Endothelial cell of umbilical vein (primary cell): ENCODE data around the gene RGSL1. TPM values are rescaled to one million over a fixed set of nuclear protein-coding genes. Genes with fewer than 3 reads are reported as not detected.

Experiments
- BruUV-seq: library from RNA; stranded (reverse); fragments of 400-500 nt; replicated peaks from 2 replicates; lab custom pipeline; 2021; lab: Mats Ljungman, UMichigan
- CTCF ChIA-PET: fragments of 300-600, 350-600 bp; sonication (Branson Sonifier 250); formaldehyde crosslinking; loops from one replicate; lab custom pipeline; 2021; ENCODE audit warnings: antibody characterized with exemption, inconsistent platforms; lab: Charles Lee
- POLR2A ChIA-PET: fragments of 300-600, 350-600 bp; sonication (Branson Sonifier 250); formaldehyde crosslinking; loops from one replicate; lab custom pipeline; 2021; ENCODE audit warnings: antibody characterized with exemption, inconsistent platforms; lab: Charles Lee
- DNase-seq: peaks from one replicate; pipeline ENCODE4 v3.0.0-alpha.2; 2011; ENCODE audit warnings: low read depth, low spot score
- FAIRE-seq: peaks from 2 replicates; lab custom pipeline; 2011; peaks lifted over from hg19 to GRCh38; lab: Jason Lieb, UNC
- H2AFZ ChIP-seq: 2 replicates; pipeline ENCODE4 v1.6.0; 2012; ENCODE audit warnings: low read depth, low read length, control low read depth, inconsistent platforms
- H3K27ac ChIP-seq: 2 replicates; pipeline ENCODE4 v1.5.1; 2011; ENCODE audit warnings: low read depth, mild to moderate bottlenecking, control low read depth, low read length, moderate library complexity; ENCODE audit not compliant: insufficient read depth
- H3K27me3 ChIP-seq, 2 experiments: 2 replicates each; pipeline versions ENCODE4 v1.6.0 to v1.6.1; 2011; ENCODE audit warnings: low read length in 2 of 2, mixed read lengths in 1 of 2; ENCODE audit not compliant: control insufficient read depth in 2 of 2, insufficient read depth in 2 of 2
- H3K36me3 ChIP-seq, 2 experiments: 2 replicates in 1 of 2; 3 replicates in 1 of 2; pipeline ENCODE4 v1.5.1; 2011; ENCODE audit warnings: low read length in 2 of 2, mild to moderate bottlenecking in 1 of 2, moderate library complexity in 1 of 2; ENCODE audit not compliant: control insufficient read depth in 2 of 2, insufficient read depth in 2 of 2; ENCODE audit errors: extremely low read depth in 1 of 2
- H3K4me1 ChIP-seq: 3 replicates; pipeline ENCODE4 v1.5.1; 2011; ENCODE audit warnings: mild to moderate bottlenecking, low read length; ENCODE audit not compliant: control insufficient read depth, insufficient read depth; ENCODE audit errors: extremely low read depth
- H3K4me2 ChIP-seq: 2 replicates; pipeline ENCODE4 v1.6.1; 2011; ENCODE audit warnings: low read length, control low read depth, mixed read lengths; ENCODE audit not compliant: insufficient read depth
- H3K4me3 ChIP-seq, 3 experiments: fragments of 200-600 bp in 1 of 3; sonication (generic), shearing (Covaris generic) in 1 of 3; replicated peaks in 1 of 3; 2 replicates each; pipeline ENCODE4 v1.5.1; 2011 to 2016; ENCODE audit warnings: control low read depth in 3 of 3, low read length in 3 of 3, mild to moderate bottlenecking in 2 of 3, inconsistent platforms in 1 of 3, low read depth in 1 of 3, moderate library complexity in 1 of 3; ENCODE audit not compliant: insufficient read depth in 1 of 3
- H3K79me2 ChIP-seq: 2 replicates; pipeline ENCODE4 v1.6.0; 2012; ENCODE audit warnings: low read length, inconsistent platforms; ENCODE audit not compliant: control insufficient read depth, insufficient read depth
- H3K9ac ChIP-seq: replicated peaks from 2 replicates; pipeline ENCODE3; 2011; ENCODE audit warnings: low read length, control low read depth; ENCODE audit not compliant: insufficient read depth; ENCODE audit errors: extremely low read depth
- H3K9me1 ChIP-seq: replicated peaks from 3 replicates; pipeline ENCODE4 v1.6.0; 2011; ENCODE audit warnings: mild to moderate bottlenecking, low read length; ENCODE audit not compliant: control insufficient read depth, insufficient read depth; ENCODE audit errors: extremely low read depth
- H3K9me3 ChIP-seq: replicated peaks from 2 replicates; pipeline ENCODE4 v1.5.1; 2012; ENCODE audit warnings: low read length, inconsistent platforms; ENCODE audit not compliant: control insufficient read depth, insufficient read depth
- H4K20me1 ChIP-seq: replicated peaks from 2 replicates; pipeline ENCODE3; 2011; ENCODE audit warnings: mild to moderate bottlenecking, low read length; ENCODE audit not compliant: control insufficient read depth, insufficient read depth; ENCODE audit errors: extremely low read depth
- EZH2 ChIP-seq: IDR thresholded peaks from 2 replicates; pipeline ENCODE4 v1.6.1; 2012; ENCODE audit warnings: borderline replicate concordance, low read depth, mild to moderate bottlenecking, moderate library complexity, low read length, inconsistent platforms; ENCODE audit not compliant: severe bottlenecking
- FOS ChIP-seq: IDR thresholded peaks from 2 replicates; pipeline ENCODE4 v1.6.1; 2011; ENCODE audit warnings: mild to moderate bottlenecking, low read length, moderate library complexity, borderline replicate concordance; ENCODE audit not compliant: insufficient read depth
- GATA2 ChIP-seq: IDR thresholded peaks from 2 replicates; pipeline ENCODE4 v1.7.0; 2011; ENCODE audit warnings: low read depth, mild to moderate bottlenecking, moderate library complexity, mixed read lengths, low read length; ENCODE audit not compliant: insufficient read length, insufficient read depth
- JUN ChIP-seq: IDR thresholded peaks from 2 replicates; pipeline ENCODE4 v1.6.1; 2011; ENCODE audit warnings: borderline replicate concordance, low read depth; ENCODE audit not compliant: insufficient read length, insufficient read depth
- MYC ChIP-seq: IDR thresholded peaks from one replicate; pipeline ENCODE4 v1.6.1; 2011; ENCODE audit warnings: mild to moderate bottlenecking, low read depth, low read length
- POLR2A ChIP-seq: IDR thresholded peaks from 2 replicates; pipeline ENCODE4 v1.6.1; 2012; ENCODE audit warnings: low read depth, mild to moderate bottlenecking, control low read depth, low read length
- POLR2AphosphoS5 ChIP-seq: IDR thresholded peaks from 2 replicates; pipeline ENCODE4 v1.6.1; 2012; ENCODE audit warnings: low read depth, mild to moderate bottlenecking, control low read depth, low read length, moderate library complexity; ENCODE audit not compliant: insufficient read depth
- dilution Hi-C: fragments of 300-500 bp; cut with MboI; formaldehyde crosslinking; loops from one replicate; pipeline ENCODE4 v1.15.0; 2019; ENCODE audit warnings: low sequenced_read_pairs; ENCODE audit not compliant: extremely low pct_ligation_motif_present
- intact Hi-C: fragments of 100-400 bp; cut with micrococcal nuclease; formaldehyde crosslinking; loops from one replicate; pipeline ENCODE4 v1.10.0; 2022
- polyA plus RNA-seq, 4 experiments: library from polyadenylated mRNA; depleted of rRNA in 3 of 4; stranded (reverse) in 3 of 4; unstranded in 1 of 4; fragments of >200 nt; gene quantifications; 2 replicates each; pipeline versions ENCODE4 v1.2.1 to v1.2.3, GENCODE V29; 2011 to 2012; ENCODE audit warnings: missing spikeins in 1 of 4
- small RNA-seq: library from RNA; depleted of rRNA; stranded (forward); fragments of <200 nt; gene quantifications from one replicate; pipeline ENCODE3, GENCODE V24; 2012; ENCODE audit warnings: low replicate concordance, low read depth; ENCODE audit not compliant: insufficient read depth, insufficient read length
- total RNA-seq: library from RNA; stranded (reverse); gene quantifications from 2 replicates; pipeline ENCODE4 v1.2.3, GENCODE V29; 2021
- TF ChIP-seq, protein P1 (sequence below): IDR thresholded peaks from 2 replicates; pipeline ENCODE4 v1.6.1; 2011; ENCODE audit not compliant: insufficient read depth, insufficient read length
- TF ChIP-seq, protein P2 (sequence below), 2 donors: IDR thresholded peaks; 1 replicate in 1 of 2; 2 replicates in 1 of 2; pipeline ENCODE4 v1.5.1; 2011; ENCODE audit warnings: low read length in 2 of 2, mild to moderate bottlenecking in 2 of 2, moderate library complexity in 2 of 2, control low read depth in 1 of 2, inconsistent platforms in 1 of 2, low read depth in 1 of 2; ENCODE audit not compliant: insufficient read depth in 1 of 2; ENCODE audit errors: extremely low read depth in 1 of 2

RGSL1 gene
- total and polyA plus RNA-seq, 2 donors (not counting 3 experiments of a cell fraction or from before 2014, with no cell fraction given), result not detected

DNA sequence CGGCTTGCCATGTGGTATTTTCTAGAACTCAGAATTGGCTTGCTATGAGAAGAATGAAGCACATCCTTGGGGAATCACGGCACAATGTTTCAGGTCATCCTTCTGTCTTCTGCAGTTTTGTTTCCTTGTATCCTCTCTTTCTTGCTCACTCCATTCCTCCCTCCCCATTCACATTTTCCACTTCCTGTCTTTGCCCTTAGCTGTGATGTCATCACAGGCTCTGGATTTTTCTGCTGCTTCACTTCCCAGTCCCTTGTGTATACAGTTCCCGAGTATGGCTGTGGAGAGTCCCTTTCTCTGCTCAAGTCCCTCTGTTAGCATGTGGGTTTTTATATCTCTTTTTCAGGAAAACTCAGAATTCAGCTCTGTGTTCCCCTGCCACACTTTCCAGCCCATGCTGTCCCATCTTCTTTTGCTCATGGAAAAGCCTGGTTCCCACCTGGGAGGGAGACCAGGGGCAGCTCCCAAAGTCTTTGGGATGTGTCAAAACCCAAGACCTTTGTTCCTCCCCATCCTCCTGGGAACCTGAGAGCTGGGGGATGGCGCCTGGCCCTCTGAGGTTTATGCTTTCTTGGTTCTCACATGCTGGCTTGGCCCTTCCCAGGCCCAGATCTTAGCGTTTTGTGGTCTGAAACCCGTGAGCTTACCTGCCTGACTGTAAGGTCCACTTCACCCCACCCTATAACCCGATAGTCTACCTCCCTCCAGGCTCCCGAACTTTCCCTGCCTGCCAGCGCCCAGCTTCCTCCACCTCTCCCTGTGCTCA, 159.1 kb downstream of the RGSL1 start:
- no peaks in the 10 kb centered on the region for H4K20me1 ChIP-seq
- H3K4me3 ChIP-seq, result no peak overlapping the region
- H3K9me1 ChIP-seq, result no peaks in the 10 kb centered on the region
- no TSS peak for BruUV-seq
- no peak overlapping the region for H3K27ac ChIP-seq
- H2AFZ ChIP-seq, result no peak overlapping the region
- POLR2A ChIA-PET, result no interaction called here
- TF ChIP-seq POLR2A (no peak), MYC (no peak), FOS (no peak), JUN (no peak), GATA2 (no peak), EZH2 (no peak), POLR2AphosphoS5 (no peak)
- TF ChIP-seq, protein P1, sequence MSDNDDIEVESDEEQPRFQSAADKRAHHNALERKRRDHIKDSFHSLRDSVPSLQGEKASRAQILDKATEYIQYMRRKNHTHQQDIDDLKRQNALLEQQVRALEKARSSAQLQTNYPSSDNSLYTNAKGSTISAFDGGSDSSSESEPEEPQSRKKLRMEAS, result no peak
- TF ChIP-seq, protein P2, sequence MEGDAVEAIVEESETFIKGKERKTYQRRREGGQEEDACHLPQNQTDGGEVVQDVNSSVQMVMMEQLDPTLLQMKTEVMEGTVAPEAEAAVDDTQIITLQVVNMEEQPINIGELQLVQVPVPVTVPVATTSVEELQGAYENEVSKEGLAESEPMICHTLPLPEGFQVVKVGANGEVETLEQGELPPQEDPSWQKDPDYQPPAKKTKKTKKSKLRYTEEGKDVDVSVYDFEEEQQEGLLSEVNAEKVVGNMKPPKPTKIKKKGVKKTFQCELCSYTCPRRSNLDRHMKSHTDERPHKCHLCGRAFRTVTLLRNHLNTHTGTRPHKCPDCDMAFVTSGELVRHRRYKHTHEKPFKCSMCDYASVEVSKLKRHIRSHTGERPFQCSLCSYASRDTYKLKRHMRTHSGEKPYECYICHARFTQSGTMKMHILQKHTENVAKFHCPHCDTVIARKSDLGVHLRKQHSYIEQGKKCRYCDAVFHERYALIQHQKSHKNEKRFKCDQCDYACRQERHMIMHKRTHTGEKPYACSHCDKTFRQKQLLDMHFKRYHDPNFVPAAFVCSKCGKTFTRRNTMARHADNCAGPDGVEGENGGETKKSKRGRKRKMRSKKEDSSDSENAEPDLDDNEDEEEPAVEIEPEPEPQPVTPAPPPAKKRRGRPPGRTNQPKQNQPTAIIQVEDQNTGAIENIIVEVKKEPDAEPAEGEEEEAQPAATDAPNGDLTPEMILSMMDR (IDR thresholded peaks at IDR 0.05; ENCODE audit: extremely low read depth in 1 of 2, insufficient read depth in 1 of 2, low read depth in 1 of 2, low read length in 2 of 2), result no peak
- no peaks in the 10 kb centered on the region for H3K36me3 ChIP-seq
- dilution Hi-C loops, result no loop called here
- no peaks in the 10 kb centered on the region for H3K79me2 ChIP-seq
- peaks cover 3% of the 10 kb centered on the region for H3K4me1 ChIP-seq
- CTCF ChIA-PET, result interaction anchor here (1.7 to 18.9 kb wide), 3 partner anchors 9 to 176 kb away, joined by 6 to 891 read pairs (median 31); partner anchors contain the start of gene NPL
- H3K4me2 ChIP-seq, result no peak overlapping the region
- FAIRE-seq (no peak), DNase-seq (peak; percentile 8)
- peaks cover 33% of the 10 kb centered on the region in 2 experiments for H3K27me3 ChIP-seq
- H3K9me3 ChIP-seq, result no peaks in the 10 kb centered on the region
- intact Hi-C loops, result no loop called here
- no peak overlapping the region for H3K9ac ChIP-seq

Small RNAs within 50 kb of the gene (small RNA-seq; reads per million reads assigned to genes)
- gene RF00017, result not detected

Other genes starting within 250 kb of the RGSL1 start
- 181 and 187 TPM in 2 replicates for gene GLUL, start 58.4 kb upstream of the RGSL1 start, total RNA-seq
- 156 and 172 TPM in 2 replicates for gene GLUL, start 58.4 kb upstream of the RGSL1 start, polyA plus RNA-seq
- gene TEDDM1, start 49.5 kb upstream of the RGSL1 start, total RNA-seq, result not detected in 2 replicates
- gene TEDDM1, start 49.5 kb upstream of the RGSL1 start, polyA plus RNA-seq, result not detected in 2 replicates
- gene RNASEL, start 139.1 kb downstream of the RGSL1 start, total RNA-seq, result 1.3 and 1.9 TPM in 2 replicates
- gene RNASEL, start 139.1 kb downstream of the RGSL1 start, polyA plus RNA-seq, result 0.38 and 0.59 TPM in 2 replicates
- gene RGS16, start 154.2 kb downstream of the RGSL1 start, total RNA-seq, result not detected in 2 replicates
- not detected in 2 replicates for gene RGS16, start 154.2 kb downstream of the RGSL1 start, polyA plus RNA-seq
- not detected in 2 replicates for gene RGS8, start 234.4 kb downstream of the RGSL1 start, total RNA-seq
- not detected in 2 replicates for gene RGS8, start 234.4 kb downstream of the RGSL1 start, polyA plus RNA-seq